OCI-LY3 (cell line): ENCODE data around the gene RIMKLB.

ENCODE experiments used
- CTCF ChIP-seq: fragments of 200-600, 300-600 bp; sonication (generic); IDR thresholded peaks from 2 replicates; pipeline ENCODE4 v1.5.1; 2014; ENCODE audit warnings: antibody characterized with exemption, low read length, low read depth
- EZH2phosphoT487 ChIP-seq: fragments of 200-600 bp; shearing (Covaris generic); IDR thresholded peaks from 2 replicates; pipeline ENCODE4 v1.6.1; 2018; ENCODE audit warnings: antibody characterized with exemption, mixed run types, low read depth

GRCh38 chr12:8831116-8831515 lies 133.3 kb downstream of the RIMKLB start:
- TF ChIP-seq CTCF (no peak), EZH2phosphoT487 (no peak)
